Fibroblast of mammary gland (primary cell): ENCODE measurements around the gene STARD3.

Experiments
- DNase-seq: peaks from one replicate; pipeline ENCODE4 v3.0.0-alpha.2; 2010; ENCODE audit warnings: low read depth
- H3K4me3 ChIP-seq: 2 replicates; pipeline ENCODE4 v1.5.1; 2011; ENCODE audit warnings: low read depth, mild to moderate bottlenecking, low read length, moderate library complexity; ENCODE audit not compliant: control insufficient read depth
- TF ChIP-seq, protein P1 (sequence below): conservative IDR thresholded peaks from 2 replicates; pipeline ENCODE4 v1.5.1; 2011; ENCODE audit warnings: low read depth, low read length, inconsistent platforms; ENCODE audit not compliant: control insufficient read depth, insufficient read depth

Gene STARD3

GRCh38 chr17:39643271-39643670, 6.3 kb downstream of the STARD3 start:
- peak; percentile 46 for DNase-seq
- TF ChIP-seq, protein P1, sequence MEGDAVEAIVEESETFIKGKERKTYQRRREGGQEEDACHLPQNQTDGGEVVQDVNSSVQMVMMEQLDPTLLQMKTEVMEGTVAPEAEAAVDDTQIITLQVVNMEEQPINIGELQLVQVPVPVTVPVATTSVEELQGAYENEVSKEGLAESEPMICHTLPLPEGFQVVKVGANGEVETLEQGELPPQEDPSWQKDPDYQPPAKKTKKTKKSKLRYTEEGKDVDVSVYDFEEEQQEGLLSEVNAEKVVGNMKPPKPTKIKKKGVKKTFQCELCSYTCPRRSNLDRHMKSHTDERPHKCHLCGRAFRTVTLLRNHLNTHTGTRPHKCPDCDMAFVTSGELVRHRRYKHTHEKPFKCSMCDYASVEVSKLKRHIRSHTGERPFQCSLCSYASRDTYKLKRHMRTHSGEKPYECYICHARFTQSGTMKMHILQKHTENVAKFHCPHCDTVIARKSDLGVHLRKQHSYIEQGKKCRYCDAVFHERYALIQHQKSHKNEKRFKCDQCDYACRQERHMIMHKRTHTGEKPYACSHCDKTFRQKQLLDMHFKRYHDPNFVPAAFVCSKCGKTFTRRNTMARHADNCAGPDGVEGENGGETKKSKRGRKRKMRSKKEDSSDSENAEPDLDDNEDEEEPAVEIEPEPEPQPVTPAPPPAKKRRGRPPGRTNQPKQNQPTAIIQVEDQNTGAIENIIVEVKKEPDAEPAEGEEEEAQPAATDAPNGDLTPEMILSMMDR, result no peak
- H3K4me3 ChIP-seq, result no peak overlapping the region

GRCh38 chr17:39647256-39647655, 10.3 kb downstream of the STARD3 start:
- TF ChIP-seq, protein P1, result no peak
- DNase-seq, result no peak
- H3K4me3 ChIP-seq, result no peak overlapping the region

GRCh38 chr17:39648616-39649366, 11.8 kb downstream of the STARD3 start:
- DNase-seq, result peak; percentile 36
- TF ChIP-seq, protein P1, result no peak
- H3K4me3 ChIP-seq, result no peak overlapping the region

GRCh38 chr17:39650121-39650579, 13.2 kb downstream of the STARD3 start:
- TF ChIP-seq, protein P1, result no peak
- H3K4me3 ChIP-seq, result no peak overlapping the region
- DNase-seq, result no peak

- DNase-seq, result no peak
- H3K4me3 ChIP-seq, result no peak overlapping the region
- TF ChIP-seq, protein P1, result no peak
Observed at GRCh38 chr17:39651923-39652586, 15.1 kb downstream of the STARD3 start.

GRCh38 chr17:39652587-39653315, 15.8 kb downstream of the STARD3 start:
- no peak overlapping the region for H3K4me3 ChIP-seq
- DNase-seq, result no peak

More at GRCh38 chr17:39652587-39653315, 15.8 kb downstream of the STARD3 start:
- TF ChIP-seq, protein P1, result no peak
